ENCODE data around the gene MORN5. TPM values are rescaled to one million over a fixed set of nuclear protein-coding genes. Genes with fewer than 3 reads are reported as not detected.

The MORN5 gene
- total and polyA plus RNA-seq, 2 donors (not counting 1 experiment from before 2014, with no cell fraction given) = not detected

- 17% methylated on average over 59 of the region's 70 CpGs for WGBS (ENCODE audit: insufficient coverage)
- H3K9ac ChIP-seq (ENCODE audit: low read length) = peak within 1 kb of the TSS; percentile 51
- H3K27ac Mint-ChIP-seq = no peak within 1 kb of the TSS
Measured at GRCh38 chr9:122228568-122229484, 69.1 kb downstream of the MORN5 start, which contains the start of gene LHX6. Gene LHX6, minus strand, starts transcription at chr9:122228957. Its CDS starts 217 bp downstream, at chr9:122228740.

More at GRCh38 chr9:122228568-122229484, 69.1 kb downstream of the MORN5 start, which contains the start of gene LHX6:
- H3K79me2 ChIP-seq (ENCODE audit: control insufficient read depth, insufficient read depth, low read length) = no peaks in the 10 kb centered on the region
- no peaks in the 10 kb centered on the region for H3K9me3 Mint-ChIP-seq (ENCODE audit: insufficient read depth)
- peaks cover 4% of the 10 kb centered on the region for H3K4me1 Mint-ChIP-seq
- H3K9me3 ChIP-seq (ENCODE audit: control extremely low read depth in 1 of 3, control insufficient read depth in 2 of 3, insufficient read depth in 1 of 3, low read length in 2 of 3) = peaks cover 0 to 12% (median 0%) of the 10 kb centered on the region in 3 donors
- H2AFZ ChIP-seq (ENCODE audit: insufficient read depth, low read depth, low read length, poor library complexity, severe bottlenecking) = peak within 1 kb of the TSS; percentile 54
- H3K4me3 ChIP-seq (ENCODE audit: control extremely low read depth in 1 of 5, extremely low read depth in 1 of 5, insufficient read depth in 1 of 5, low read depth in 2 of 5, low read length in 4 of 5) = peak within 1 kb of the TSS in 3 of 5 experiments; percentile 20 to 62 (median 34)
- no peak within 1 kb of the TSS for H3K27ac ChIP-seq (ENCODE audit: low read length in 2 of 2)
- peak within 1 kb of the TSS; percentile 87 for H3K4me2 ChIP-seq (replicated peaks; ENCODE audit: low read depth, low read length, poor library complexity, severe bottlenecking)
- peak within 1 kb of the TSS; percentile 79 for H3K4me3 Mint-ChIP-seq
- POLR2A ChIA-PET = no interaction called here
- intact Hi-C loops (cut with micrococcal nuclease) = no loop called here
- DNase-seq = peak; percentile 38
- H4K20me1 ChIP-seq (ENCODE audit: control insufficient read depth, insufficient read depth, low read length, poor library complexity, severe bottlenecking) = no peaks in the 10 kb centered on the region
- H3K27me3 Mint-ChIP-seq = peaks cover 31% of the 10 kb centered on the region
- no peaks in the 10 kb centered on the region for H3K36me3 ChIP-seq (replicated peaks in 1 of 2; ENCODE audit: control extremely low read depth in 1 of 2, control insufficient read depth in 1 of 2, extremely low read depth in 1 of 2, insufficient read depth in 2 of 2, low read length in 1 of 2)
- no peak for TF ChIP-seq CTCF (IDR thresholded peaks at IDR 0.05)
- H3K4me1 ChIP-seq (ENCODE audit: control insufficient read depth in 2 of 2, insufficient read depth in 2 of 2, low read length in 2 of 2) = peaks cover 5 to 12% of the 10 kb centered on the region in 2 donors
- peaks cover 0 to 36% (median 24%) of the 10 kb centered on the region in 4 experiments for H3K27me3 ChIP-seq (replicated peaks in 1 of 4; ENCODE audit: control extremely low read depth in 1 of 4, control insufficient read depth in 3 of 4, insufficient read depth in 4 of 4, low read length in 3 of 4)
- CTCF ChIA-PET = no interaction called here
- ATAC-seq (ENCODE audit: low read depth) = peak; percentile 21
